Gastroesophageal sphincter (tissue), 4 donors: Measurements from ENCODE around the gene TADA2A. TPM values are rescaled to one million over a fixed set of nuclear protein-coding genes. Genes with fewer than 3 reads are reported as not detected.
"Not testable (repeated sequence)": the region's sequence is repeated elsewhere in the genome, so short reads cannot be mapped to it uniquely, and the experiment has no call there.

Source experiments
- ATAC-seq: fragments of 150-250 bp; one replicate; pipeline ENCODE4 v1.9.1; 2016; ENCODE audit warnings: mild to moderate bottlenecking, moderate library complexity
- H3K27ac ChIP-seq, 4 donors: fragments of 200-600 bp; sonication (generic) in 3 of 4; 1 replicate in 3 of 4; 2 replicates in 1 of 4; pipeline ENCODE4 v1.5.1; 2016 to 2019
- H3K27me3 ChIP-seq: fragments of 200-600 bp; sonication (generic); one replicate; pipeline ENCODE4 v1.5.1; 2019
- H3K36me3 ChIP-seq, 2 donors: fragments of 200-600 bp; sonication (generic); one replicate each; pipeline ENCODE4 v1.5.1; 2019; ENCODE audit warnings: control low read depth in 1 of 2
- H3K4me1 ChIP-seq, 3 donors: fragments of 200-600 bp; sonication (generic); 1 replicate in 2 of 3; 2 replicates in 1 of 3; pipeline ENCODE4 v1.5.1; 2016 to 2019; ENCODE audit warnings: control low read depth in 2 of 3
- H3K4me3 ChIP-seq, 2 donors: fragments of 200-600 bp; sonication (generic); one replicate each; pipeline ENCODE4 v1.5.1; 2019; ENCODE audit warnings: mild to moderate bottlenecking in 1 of 2, moderate library complexity in 1 of 2
- H3K9me3 ChIP-seq, 3 donors: fragments of 200-600 bp; sonication (generic); one replicate each; pipeline ENCODE4 v1.5.1; 2017 to 2019; ENCODE audit warnings: control low read depth in 2 of 3
- EP300 ChIP-seq: sonication (generic); formaldehyde crosslinking; IDR thresholded peaks from one replicate; pipeline ENCODE4 v1.6.1; 2017; ENCODE audit warnings: antibody characterized with exemption, mild to moderate bottlenecking
- POLR2A ChIP-seq, 2 donors: fragments of 450-650 bp; IDR thresholded peaks; one replicate each; pipeline ENCODE4 v1.6.1; 2017; ENCODE audit warnings: antibody characterized with exemption in 2 of 2, mild to moderate bottlenecking in 2 of 2, moderate library complexity in 1 of 2
- POLR2AphosphoS5 ChIP-seq: sonication (generic); formaldehyde crosslinking; IDR thresholded peaks from one replicate; pipeline ENCODE4 v1.6.1; 2017; ENCODE audit warnings: antibody characterized with exemption
- WGBS, 2 donors: methylation state at CpG; one replicate each; pipeline ENCODE4 v1.1.5; 2018; ENCODE audit warnings: low coverage in 1 of 2; 5-methylcytosine and 5-hydroxymethylcytosine counted together
- total RNA-seq, 4 donors: library from RNA; depleted of rRNA; stranded (reverse); fragments of >200 nt; gene quantifications; one replicate each; pipeline ENCODE4 v1.1.0, GENCODE V29; 2016
- TF ChIP-seq, protein P1 (sequence below), 4 experiments: fragments of 200-600 bp in 2 of 4; fragments of 450-650 bp in 2 of 4; sonication (generic) in 1 of 4; IDR thresholded peaks; one replicate each; pipeline ENCODE4 v1.5.1; 2017 to 2019; ENCODE audit warnings: antibody characterized with exemption in 4 of 4, mild to moderate bottlenecking in 2 of 4, moderate library complexity in 2 of 4

TADA2A gene
- total RNA-seq, 4 donors from 2014 or later: 17.5 to 21.5 (median 18.5) TPM

DNA sequence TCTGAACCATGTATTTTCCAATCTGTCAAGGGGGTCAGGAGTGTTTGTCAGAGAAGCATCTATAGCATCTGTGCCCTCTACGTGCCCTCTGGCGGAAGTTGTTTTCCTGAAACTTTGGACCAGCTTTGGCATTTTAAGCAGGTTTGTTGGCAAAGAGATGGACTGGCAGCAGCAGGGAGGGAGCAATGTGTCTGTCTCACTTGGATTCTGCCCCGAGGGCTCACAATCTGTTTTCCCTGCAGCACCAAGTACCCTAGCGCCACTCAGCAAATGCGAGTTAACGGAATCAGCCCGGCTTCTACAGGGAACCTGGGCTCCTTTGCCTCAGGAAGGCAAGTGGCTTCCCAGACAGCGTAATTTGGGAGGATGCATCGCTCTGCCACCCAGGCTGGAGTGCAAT, 100.4 kb downstream of the TADA2A start:
- Histone ChIP-seq H3K4me3 (peak overlapping the region in 1 of 2 donors; percentile 19), H3K27me3 (no peaks in the 10 kb centered on the region), H3K36me3 (peaks cover 0 to 3% of the 10 kb centered on the region in 2 donors), H3K27ac (peak overlapping the region in 3 of 4 donors; percentile 16 to 54 (median 34)), H3K9me3 (no peaks in the 10 kb centered on the region), H3K4me1 (peaks cover 0 to 18% (median 0%) of the 10 kb centered on the region in 3 donors)
- WGBS, 2 donors: 87% methylated on average over 4 of the region's 9 CpGs; no CpG with 5 or more reads in 1 of the 2 donors
- no peak for TF ChIP-seq EP300
- TF ChIP-seq POLR2A (IDR thresholded peaks at IDR 0.05): no peak
- no peak for ATAC-seq

DNA sequence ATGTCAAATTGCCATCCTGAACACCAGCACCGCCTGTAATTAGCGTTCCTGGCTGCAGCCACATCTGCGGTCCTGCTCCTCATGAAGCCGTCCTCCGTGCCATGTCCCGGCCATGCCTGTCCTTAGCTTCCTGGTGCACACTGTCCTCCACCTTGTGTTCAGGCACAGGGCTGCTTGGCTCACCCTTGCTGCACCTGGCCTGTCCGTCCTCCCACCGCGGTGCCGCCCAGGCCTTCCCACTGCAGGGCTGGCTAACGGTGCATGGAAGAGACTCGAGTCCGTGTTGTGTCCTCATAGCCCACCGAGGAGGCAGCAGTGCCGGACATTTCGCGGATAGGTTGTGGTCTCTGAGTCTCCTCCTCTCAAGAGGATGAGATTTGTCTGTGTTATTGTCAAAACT, 103.4 kb downstream of the TADA2A start:
- Histone ChIP-seq H3K27ac (no peak overlapping the region), H3K9me3 (no peaks in the 10 kb centered on the region), H3K4me1 (peaks cover 0 to 18% (median 0%) of the 10 kb centered on the region in 3 donors), H3K4me3 (no peak overlapping the region), H3K36me3 (peaks cover 0 to 30% of the 10 kb centered on the region in 2 donors), H3K27me3 (no peaks in the 10 kb centered on the region)
- ATAC-seq: no peak
- 90 to 97% methylated on average over 4 to 11 of the region's 17 CpGs for WGBS, 2 donors
- TF ChIP-seq, protein P1, sequence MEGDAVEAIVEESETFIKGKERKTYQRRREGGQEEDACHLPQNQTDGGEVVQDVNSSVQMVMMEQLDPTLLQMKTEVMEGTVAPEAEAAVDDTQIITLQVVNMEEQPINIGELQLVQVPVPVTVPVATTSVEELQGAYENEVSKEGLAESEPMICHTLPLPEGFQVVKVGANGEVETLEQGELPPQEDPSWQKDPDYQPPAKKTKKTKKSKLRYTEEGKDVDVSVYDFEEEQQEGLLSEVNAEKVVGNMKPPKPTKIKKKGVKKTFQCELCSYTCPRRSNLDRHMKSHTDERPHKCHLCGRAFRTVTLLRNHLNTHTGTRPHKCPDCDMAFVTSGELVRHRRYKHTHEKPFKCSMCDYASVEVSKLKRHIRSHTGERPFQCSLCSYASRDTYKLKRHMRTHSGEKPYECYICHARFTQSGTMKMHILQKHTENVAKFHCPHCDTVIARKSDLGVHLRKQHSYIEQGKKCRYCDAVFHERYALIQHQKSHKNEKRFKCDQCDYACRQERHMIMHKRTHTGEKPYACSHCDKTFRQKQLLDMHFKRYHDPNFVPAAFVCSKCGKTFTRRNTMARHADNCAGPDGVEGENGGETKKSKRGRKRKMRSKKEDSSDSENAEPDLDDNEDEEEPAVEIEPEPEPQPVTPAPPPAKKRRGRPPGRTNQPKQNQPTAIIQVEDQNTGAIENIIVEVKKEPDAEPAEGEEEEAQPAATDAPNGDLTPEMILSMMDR (IDR thresholded peaks at IDR 0.05): no peak
- no peak for TF ChIP-seq POLR2A (IDR thresholded peaks at IDR 0.05)
- no peak for TF ChIP-seq EP300
- no peak for TF ChIP-seq POLR2AphosphoS5

DNA sequence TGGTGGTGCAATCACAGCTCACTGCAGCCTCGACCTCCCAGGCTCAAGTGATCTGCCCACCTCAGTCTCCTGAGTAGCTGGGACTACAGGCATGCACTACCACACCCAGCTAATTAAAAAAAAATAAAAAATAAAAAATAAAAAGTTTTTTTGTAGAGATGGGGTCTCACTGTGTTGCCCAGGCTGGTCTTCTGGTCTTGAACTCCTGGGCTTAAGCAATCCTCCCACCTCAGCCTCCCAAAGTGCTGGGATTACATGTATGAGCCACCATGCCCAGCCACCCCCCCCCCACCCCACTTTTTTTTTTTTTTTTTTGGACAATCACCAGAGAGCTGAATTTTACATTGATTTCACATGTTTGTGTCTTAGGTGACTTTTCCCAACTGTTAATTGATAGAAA, 105.0 kb downstream of the TADA2A start:
- not testable (repeated sequence) for ATAC-seq, H3K27ac ChIP-seq, H3K9me3 ChIP-seq, H3K27me3 ChIP-seq, H3K4me3 ChIP-seq
- H3K36me3 ChIP-seq: peaks cover 0 to 39% of the 10 kb centered on the region in 2 donors
- peaks cover 0 to 27% (median 0%) of the 10 kb centered on the region in 3 donors for H3K4me1 ChIP-seq
- no CpG with 5 or more reads among the region's 1 CpG for WGBS, 2 donors

DNA sequence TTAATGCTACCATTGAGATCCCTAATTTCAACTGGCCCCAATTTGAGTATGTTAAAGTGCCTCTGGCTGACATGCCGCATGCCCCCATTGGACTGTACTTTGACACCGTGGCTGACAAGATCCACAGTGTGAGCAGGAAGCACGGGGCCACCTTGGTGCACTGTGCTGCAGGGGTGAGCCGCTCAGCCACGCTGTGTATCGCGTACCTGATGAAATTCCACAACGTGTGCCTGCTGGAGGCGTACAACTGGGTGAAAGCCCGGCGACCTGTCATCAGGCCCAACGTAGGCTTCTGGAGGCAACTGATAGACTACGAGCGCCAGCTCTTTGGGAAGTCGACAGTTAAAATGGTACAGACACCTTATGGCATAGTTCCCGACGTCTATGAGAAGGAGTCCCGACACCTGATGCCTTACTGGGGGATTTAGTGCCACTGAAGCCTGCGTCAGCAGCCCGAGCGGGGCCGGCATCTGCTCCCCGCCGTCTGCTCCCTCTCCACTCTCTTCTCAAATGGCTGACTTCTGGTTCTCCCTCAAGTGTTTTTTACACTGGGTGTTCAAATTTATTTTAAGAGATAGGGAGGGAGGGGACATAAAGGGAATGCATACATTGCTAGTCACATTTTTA, 105.9 kb downstream of the TADA2A start:
- Histone ChIP-seq H3K9me3 (no peaks in the 10 kb centered on the region), H3K27ac (no peak overlapping the region), H3K4me3 (no peak overlapping the region), H3K4me1 (peaks cover 0 to 25% (median 0%) of the 10 kb centered on the region in 3 donors), H3K27me3 (no peaks in the 10 kb centered on the region), H3K36me3 (peaks cover 0 to 48% of the 10 kb centered on the region in 2 donors)
- 64% methylated on average over 9 of the region's 24 CpGs; no CpG with 5 or more reads in 1 of the 2 donors for WGBS, 2 donors
- ATAC-seq: no peak
- TF ChIP-seq POLR2A (IDR thresholded peaks at IDR 0.05) (no peak), EP300 (no peak), POLR2AphosphoS5 (no peak)
- TF ChIP-seq, protein P1 (IDR thresholded peaks at IDR 0.05): no peak

DNA sequence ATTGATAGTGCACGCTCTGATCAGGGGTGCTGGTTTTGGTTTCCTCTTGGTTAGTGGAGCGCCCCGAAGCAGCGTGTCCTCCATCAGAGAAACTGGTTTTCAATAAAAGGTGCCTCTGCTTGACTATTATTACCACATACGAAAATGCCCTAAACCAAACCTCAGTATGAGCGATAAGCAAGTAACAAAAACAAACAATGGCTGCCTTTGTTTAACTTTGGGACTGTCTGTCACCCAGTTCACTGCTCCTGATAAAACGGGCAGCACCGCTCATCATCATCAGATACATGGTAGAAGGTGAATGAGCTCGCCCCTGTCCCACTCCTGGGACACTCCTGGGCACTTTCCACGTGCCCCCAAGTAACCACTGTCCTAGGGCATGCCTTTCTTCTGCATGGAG, 107.0 kb downstream of the TADA2A start:
- Histone ChIP-seq H3K4me3 (no peak overlapping the region), H3K27ac (no peak overlapping the region), H3K27me3 (no peaks in the 10 kb centered on the region), H3K9me3 (no peaks in the 10 kb centered on the region), H3K36me3 (peaks cover 2 to 60% of the 10 kb centered on the region in 2 donors), H3K4me1 (peaks cover 0 to 19% (median 0%) of the 10 kb centered on the region in 3 donors)
- WGBS, 2 donors: 80 to 89% methylated on average over 3 to 8 of the region's 10 CpGs
- ATAC-seq: no peak
- TF ChIP-seq POLR2AphosphoS5 (no peak), POLR2A (IDR thresholded peaks at IDR 0.05) (no peak), EP300 (no peak)
- TF ChIP-seq, protein P1 (IDR thresholded peaks at IDR 0.05): no peak

DNA sequence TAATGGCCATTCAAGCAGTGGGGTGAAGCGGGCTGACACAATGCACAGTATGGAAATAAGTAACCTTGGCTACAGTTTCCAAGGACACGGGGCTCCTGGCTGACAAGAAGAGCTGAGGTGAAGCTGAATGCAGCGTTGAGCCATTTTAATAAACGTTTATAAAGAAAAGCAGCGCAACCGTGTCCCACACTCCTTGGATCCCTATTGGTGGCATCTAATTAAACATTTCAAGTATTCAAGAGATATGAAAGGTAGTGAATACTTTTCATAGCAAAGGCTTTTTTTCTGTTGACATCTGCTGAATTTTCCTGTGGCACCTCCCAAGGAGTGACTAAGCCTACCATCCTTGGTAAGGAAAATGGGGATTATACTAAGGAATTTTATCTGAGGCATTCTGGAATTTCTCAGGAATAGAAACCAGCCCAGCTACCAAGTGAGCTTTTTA, 109.5 kb downstream of the TADA2A start:
- H3K27me3 ChIP-seq: no peaks in the 10 kb centered on the region
- peaks cover 0 to 19% (median 0%) of the 10 kb centered on the region in 3 donors for H3K4me1 ChIP-seq
- H3K4me3 ChIP-seq: no peak overlapping the region
- no peaks in the 10 kb centered on the region for H3K9me3 ChIP-seq
- H3K27ac ChIP-seq: peak overlapping the region in 2 of 4 donors; percentile 6 to 48
- peaks cover 2 to 84% of the 10 kb centered on the region in 2 donors for H3K36me3 ChIP-seq
- TF ChIP-seq, protein P1 (IDR thresholded peaks at IDR 0.05): no peak
- TF ChIP-seq POLR2A (IDR thresholded peaks at IDR 0.05) (no peak), EP300 (no peak), POLR2AphosphoS5 (no peak)
- 44 to 50% methylated on average over 6 of the region's 6 CpGs for WGBS, 2 donors
- ATAC-seq: no peak
